ENCODE measurements around the gene KRT7. TPM values are rescaled to one million over a fixed set of nuclear protein-coding genes. Genes with fewer than 3 reads are reported as not detected.

Gene KRT7
- total RNA-seq, 2 donors from 2014 or later = 69.2 to 196 TPM

DNA sequence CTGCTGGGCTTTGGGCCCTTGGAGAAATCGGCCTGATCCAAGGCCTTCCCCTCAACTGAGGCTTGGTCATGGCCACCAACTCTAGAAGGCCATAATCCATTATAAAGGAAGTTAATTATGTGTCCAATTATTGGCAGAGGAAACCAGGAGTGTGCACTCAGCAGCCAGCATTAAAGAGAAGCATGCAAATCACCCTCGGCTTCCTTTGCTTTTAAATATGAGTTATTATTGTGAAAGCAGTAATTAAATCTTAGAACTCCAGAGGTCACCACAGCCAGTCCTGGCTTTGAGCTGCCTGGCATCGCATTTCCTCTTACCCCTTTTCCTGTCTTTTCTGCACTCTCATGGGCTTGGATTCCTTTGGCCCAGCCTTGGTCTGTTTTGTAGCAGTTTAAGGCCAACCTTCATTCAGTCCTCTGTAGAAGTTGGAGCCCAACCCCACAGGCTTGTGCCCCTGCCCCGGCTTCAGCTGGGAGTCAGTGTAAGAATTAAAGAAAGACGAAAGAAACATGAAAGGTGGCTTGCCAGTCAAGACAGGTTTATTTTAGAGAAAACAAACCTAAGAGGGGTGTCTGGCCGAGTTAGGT is 26.7 kb downstream of the KRT7 start:
- ATAC-seq (peak; percentile 16), DNase-seq (peak in 1 of 4 donors; percentile 43)
- H3K27me3 ChIP-seq = no peaks in the 10 kb centered on the region
- peak overlapping the region in 1 of 4 donors; percentile 40 for H3K27ac ChIP-seq
- no peaks in the 10 kb centered on the region for H3K9me3 ChIP-seq
- H3K4me3 ChIP-seq = no peak overlapping the region
- peaks cover 39% of the 10 kb centered on the region for H3K4me1 ChIP-seq
- WGBS, 2 donors = 76 to 85% methylated on average over 6 of the region's 6 CpGs
- intact Hi-C loops (cut with DNase I) = no loop called here
- H3K36me3 ChIP-seq (replicated peaks in 1 of 2; ENCODE audit: insufficient read depth in 1 of 2, low read depth in 2 of 2) = no peaks in the 10 kb centered on the region
- no peak for TF ChIP-seq POLR2A (IDR thresholded peaks at IDR 0.05)
- TF ChIP-seq, protein P1, sequence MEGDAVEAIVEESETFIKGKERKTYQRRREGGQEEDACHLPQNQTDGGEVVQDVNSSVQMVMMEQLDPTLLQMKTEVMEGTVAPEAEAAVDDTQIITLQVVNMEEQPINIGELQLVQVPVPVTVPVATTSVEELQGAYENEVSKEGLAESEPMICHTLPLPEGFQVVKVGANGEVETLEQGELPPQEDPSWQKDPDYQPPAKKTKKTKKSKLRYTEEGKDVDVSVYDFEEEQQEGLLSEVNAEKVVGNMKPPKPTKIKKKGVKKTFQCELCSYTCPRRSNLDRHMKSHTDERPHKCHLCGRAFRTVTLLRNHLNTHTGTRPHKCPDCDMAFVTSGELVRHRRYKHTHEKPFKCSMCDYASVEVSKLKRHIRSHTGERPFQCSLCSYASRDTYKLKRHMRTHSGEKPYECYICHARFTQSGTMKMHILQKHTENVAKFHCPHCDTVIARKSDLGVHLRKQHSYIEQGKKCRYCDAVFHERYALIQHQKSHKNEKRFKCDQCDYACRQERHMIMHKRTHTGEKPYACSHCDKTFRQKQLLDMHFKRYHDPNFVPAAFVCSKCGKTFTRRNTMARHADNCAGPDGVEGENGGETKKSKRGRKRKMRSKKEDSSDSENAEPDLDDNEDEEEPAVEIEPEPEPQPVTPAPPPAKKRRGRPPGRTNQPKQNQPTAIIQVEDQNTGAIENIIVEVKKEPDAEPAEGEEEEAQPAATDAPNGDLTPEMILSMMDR (IDR thresholded peaks at IDR 0.05) = no peak

DNA sequence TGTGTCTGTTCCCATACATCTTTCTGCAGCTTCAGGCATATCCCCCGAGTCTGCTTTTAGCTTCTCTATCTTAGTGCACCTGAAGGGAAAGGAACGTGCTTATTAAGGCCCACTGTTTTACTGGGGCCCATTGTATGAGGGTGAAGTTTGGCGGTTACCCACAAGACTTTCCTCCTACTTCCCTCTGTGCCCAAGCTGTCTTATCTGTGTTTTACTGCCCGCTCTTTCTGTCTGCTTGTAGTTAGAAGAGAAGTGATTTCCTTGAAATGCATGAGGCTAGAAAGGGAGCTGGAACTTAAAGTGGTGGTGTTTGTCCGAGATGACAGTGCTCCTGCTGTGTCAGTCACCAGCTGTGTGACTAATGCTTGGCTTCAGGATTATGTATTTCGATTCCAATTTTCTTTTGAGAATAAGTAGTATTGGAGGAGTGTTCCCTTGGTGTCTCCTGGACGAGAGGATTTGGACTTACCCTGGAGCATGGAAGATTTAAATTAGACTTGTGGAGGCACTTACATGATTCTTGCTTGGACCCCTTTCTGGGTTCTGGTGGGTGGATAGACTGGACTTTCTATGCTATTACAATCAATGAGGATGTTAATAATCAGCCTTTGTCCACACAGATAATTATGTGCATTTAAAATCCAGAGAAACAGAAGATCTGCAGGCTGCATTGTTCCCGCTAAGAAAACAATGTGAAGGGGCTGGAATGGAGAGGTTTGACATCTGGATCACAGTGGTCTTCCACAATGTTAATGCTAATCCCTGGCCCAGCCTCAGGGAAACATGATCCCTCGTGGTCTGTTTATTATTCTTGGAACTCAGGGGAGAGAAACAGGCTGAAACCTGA is 27.5 kb downstream of the KRT7 start:
- no peak overlapping the region for H3K4me3 ChIP-seq
- intact Hi-C loops (cut with DNase I) = no loop called here
- peaks cover 39% of the 10 kb centered on the region for H3K4me1 ChIP-seq
- peak in 1 of 4 donors; percentile 13 for DNase-seq
- ATAC-seq = no peak
- no peaks in the 10 kb centered on the region for H3K9me3 ChIP-seq
- no peak overlapping the region for H3K27ac ChIP-seq
- H3K36me3 ChIP-seq (replicated peaks in 1 of 2; ENCODE audit: insufficient read depth in 1 of 2, low read depth in 2 of 2) = no peaks in the 10 kb centered on the region
- WGBS, 2 donors = 70 to 71% methylated on average over 9 of the region's 9 CpGs
- no peak for TF ChIP-seq POLR2A (IDR thresholded peaks at IDR 0.05)
- TF ChIP-seq, protein P1 (IDR thresholded peaks at IDR 0.05) = no peak
- no peaks in the 10 kb centered on the region for H3K27me3 ChIP-seq

DNA sequence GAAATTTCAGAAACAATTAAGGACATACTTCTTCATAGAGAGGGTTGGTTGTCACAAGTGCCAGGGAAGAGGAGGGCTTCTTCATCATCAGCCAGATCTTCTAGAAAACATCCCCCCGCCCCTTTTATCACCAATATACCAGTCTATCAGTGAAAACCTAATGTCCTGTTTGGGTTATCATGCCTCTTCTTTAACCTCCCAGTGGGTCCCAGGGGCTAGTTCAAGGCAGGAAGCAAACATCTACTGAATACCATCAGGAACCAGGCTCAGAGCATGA is 28.1 kb downstream of the KRT7 start:
- intact Hi-C loops (cut with DNase I) = no loop called here
- ATAC-seq (no peak), DNase-seq (no peak)
- peaks cover 39% of the 10 kb centered on the region for H3K4me1 ChIP-seq
- 90 to 100% methylated on average over 1 of the region's 1 CpG for WGBS, 2 donors
- H3K4me3 ChIP-seq = no peak overlapping the region
- H3K27me3 ChIP-seq = no peaks in the 10 kb centered on the region
- no peaks in the 10 kb centered on the region for H3K9me3 ChIP-seq
- TF ChIP-seq, protein P1 (IDR thresholded peaks at IDR 0.05) = no peak
- no peak for TF ChIP-seq POLR2A (IDR thresholded peaks at IDR 0.05)
- no peak overlapping the region for H3K27ac ChIP-seq
- H3K36me3 ChIP-seq (replicated peaks in 1 of 2; ENCODE audit: insufficient read depth in 1 of 2, low read depth in 2 of 2) = no peaks in the 10 kb centered on the region

DNA sequence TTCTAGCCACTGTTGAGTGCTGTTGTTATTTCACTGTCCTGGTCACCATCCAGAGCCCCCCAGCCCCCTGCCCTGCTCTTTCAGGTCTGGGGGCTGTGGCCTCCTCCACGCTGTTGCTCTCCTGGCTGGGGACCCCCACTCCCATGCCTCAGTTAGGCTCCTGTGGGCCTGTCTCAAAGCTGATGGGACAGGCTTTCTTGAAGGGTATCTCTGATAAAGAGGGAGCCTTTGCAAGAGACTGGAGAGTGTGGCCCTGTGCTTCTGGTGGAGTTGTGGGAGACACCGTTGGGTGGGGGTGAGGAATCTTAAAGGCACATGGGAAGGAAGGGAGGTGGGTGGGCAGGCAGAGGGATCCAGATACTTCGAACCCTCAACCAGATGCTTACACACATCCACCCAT is 29.2 kb downstream of the KRT7 start:
- 93 to 97% methylated on average over 3 of the region's 3 CpGs for WGBS, 2 donors
- intact Hi-C loops (cut with DNase I) = no loop called here
- Histone ChIP-seq H3K4me3 (no peak overlapping the region), H3K27ac (no peak overlapping the region), H3K27me3 (no peaks in the 10 kb centered on the region), H3K4me1 (peaks cover 45% of the 10 kb centered on the region), H3K9me3 (no peaks in the 10 kb centered on the region), H3K36me3 (replicated peaks in 1 of 2; ENCODE audit: insufficient read depth in 1 of 2, low read depth in 2 of 2) (no peaks in the 10 kb centered on the region)
- no peak for ATAC-seq
- no peak for TF ChIP-seq POLR2A (IDR thresholded peaks at IDR 0.05)
- TF ChIP-seq, protein P1 (IDR thresholded peaks at IDR 0.05) = no peak
- peak in 1 of 4 donors; percentile 3 for DNase-seq

Measured in body of pancreas (tissue), 4 donors.